Bronchial epithelial cell (primary cell): ENCODE data around the gene TXN2. TPM values are rescaled to one million over a fixed set of nuclear protein-coding genes. Genes with fewer than 3 reads are reported as not detected.

Source experiments
- DNase-seq: peaks from one replicate; pipeline ENCODE4 v3.0.0-alpha.2; 2010; ENCODE audit warnings: low read depth
- FAIRE-seq: peaks from 2 replicates; lab custom pipeline; 2011; peaks lifted over from hg19 to GRCh38; lab: Jason Lieb, UNC
- H3K27me3 ChIP-seq: 2 replicates; pipeline ENCODE4 v1.5.1; 2011; ENCODE audit warnings: low read length; ENCODE audit not compliant: control insufficient read depth, insufficient read depth
- H3K36me3 ChIP-seq: 2 replicates; pipeline ENCODE4 v1.5.1; 2011; ENCODE audit warnings: low read length; ENCODE audit not compliant: control insufficient read depth, insufficient read depth
- H3K4me3 ChIP-seq: 2 replicates; pipeline ENCODE4 v1.5.1; 2011; ENCODE audit warnings: mild to moderate bottlenecking, low read depth, low read length, control low read depth
- CTCF ChIP-seq: IDR thresholded peaks from 2 replicates; pipeline ENCODE4 v1.5.1; 2011; ENCODE audit warnings: mild to moderate bottlenecking, moderate library complexity, low read length, control low read depth, inconsistent platforms; ENCODE audit not compliant: insufficient read depth, severe bottlenecking
- total RNA-seq: library from RNA; depleted of rRNA; stranded (reverse); fragments of >200 nt; gene quantifications from 2 replicates; pipeline ENCODE4 v1.2.1, GENCODE V29; 2014

TXN2 gene
- total RNA-seq, 1 donor from 2014 or later, result 17.9 TPM

- FAIRE-seq (no peak), DNase-seq (no peak)
- Histone ChIP-seq H3K4me3 (no peak overlapping the region), H3K36me3 (no peaks in the 10 kb centered on the region), H3K27me3 (no peaks in the 10 kb centered on the region)
- no peak for TF ChIP-seq CTCF
Observed at GRCh38 chr22:36419177-36419911, 62.1 kb downstream of the TXN2 start.

GRCh38 chr22:36417281-36417686 lies 64.2 kb downstream of the TXN2 start:
- TF ChIP-seq CTCF, result no peak
- DNase-seq, result peak; percentile 98
- H3K36me3 ChIP-seq, result no peaks in the 10 kb centered on the region
- no peaks in the 10 kb centered on the region for H3K27me3 ChIP-seq
- peak; percentile 70 for FAIRE-seq
- no peak overlapping the region for H3K4me3 ChIP-seq

Other genes with a start within 250 kb of the TXN2 start
- gene APOL2, start 242.1 kb downstream of the TXN2 start, total RNA-seq, result 7.1 and 13.4 TPM in 2 replicates
- 1.8 and 3.1 TPM in 2 replicates for gene APOL1, start 228.5 kb downstream of the TXN2 start, total RNA-seq
- gene MYH9, start 93.7 kb downstream of the TXN2 start, total RNA-seq, result 378 and 611 TPM in 2 replicates
- 1.6 and 2.0 TPM in 2 replicates for gene FOXRED2, start 25.4 kb upstream of the TXN2 start, total RNA-seq
- 442 and 1,330 TPM in 2 replicates for gene EIF3D, start 47.5 kb upstream of the TXN2 start, total RNA-seq
- gene CACNG2, start 222.1 kb upstream of the TXN2 start, total RNA-seq, result not detected in 2 replicates